OCI-LY3 (cell line): Measurements from ENCODE around the gene LACRT.

Source experiments
- EZH2phosphoT487 ChIP-seq: fragments of 200-600 bp; shearing (Covaris generic); IDR thresholded peaks from 2 replicates; pipeline ENCODE4 v1.6.1; 2018; ENCODE audit warnings: antibody characterized with exemption, mixed run types, low read depth
- TF ChIP-seq, protein P1 (sequence below): fragments of 200-600, 300-600 bp; sonication (generic); IDR thresholded peaks from 2 replicates; pipeline ENCODE4 v1.5.1; 2014; ENCODE audit warnings: antibody characterized with exemption, low read length, low read depth

DNA sequence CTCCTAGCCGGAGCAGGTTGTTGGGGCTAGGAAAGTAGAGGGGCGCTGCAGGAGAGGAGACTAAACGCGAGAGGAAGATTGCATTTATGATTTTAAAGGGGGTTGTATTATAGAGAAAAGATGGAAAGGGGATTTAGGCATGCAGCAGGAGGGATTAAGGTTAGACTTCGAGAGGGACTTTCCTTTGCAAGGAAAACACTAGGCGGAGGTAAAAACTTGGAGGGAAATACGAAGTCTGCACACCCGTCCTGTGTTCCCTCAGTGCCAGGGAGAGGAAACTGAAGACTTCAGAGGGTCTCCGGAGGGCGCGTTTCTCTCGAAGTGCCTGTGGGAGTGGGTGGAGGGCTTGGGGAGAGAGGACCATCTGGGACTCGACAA is 45.8 kb downstream of the LACRT start:
- TF ChIP-seq, protein P1, sequence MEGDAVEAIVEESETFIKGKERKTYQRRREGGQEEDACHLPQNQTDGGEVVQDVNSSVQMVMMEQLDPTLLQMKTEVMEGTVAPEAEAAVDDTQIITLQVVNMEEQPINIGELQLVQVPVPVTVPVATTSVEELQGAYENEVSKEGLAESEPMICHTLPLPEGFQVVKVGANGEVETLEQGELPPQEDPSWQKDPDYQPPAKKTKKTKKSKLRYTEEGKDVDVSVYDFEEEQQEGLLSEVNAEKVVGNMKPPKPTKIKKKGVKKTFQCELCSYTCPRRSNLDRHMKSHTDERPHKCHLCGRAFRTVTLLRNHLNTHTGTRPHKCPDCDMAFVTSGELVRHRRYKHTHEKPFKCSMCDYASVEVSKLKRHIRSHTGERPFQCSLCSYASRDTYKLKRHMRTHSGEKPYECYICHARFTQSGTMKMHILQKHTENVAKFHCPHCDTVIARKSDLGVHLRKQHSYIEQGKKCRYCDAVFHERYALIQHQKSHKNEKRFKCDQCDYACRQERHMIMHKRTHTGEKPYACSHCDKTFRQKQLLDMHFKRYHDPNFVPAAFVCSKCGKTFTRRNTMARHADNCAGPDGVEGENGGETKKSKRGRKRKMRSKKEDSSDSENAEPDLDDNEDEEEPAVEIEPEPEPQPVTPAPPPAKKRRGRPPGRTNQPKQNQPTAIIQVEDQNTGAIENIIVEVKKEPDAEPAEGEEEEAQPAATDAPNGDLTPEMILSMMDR = no peak
- TF ChIP-seq EZH2phosphoT487 = no peak
